GM12878 (cell line): ENCODE results near the gene EMC6. TPM values are rescaled to one million over a fixed set of nuclear protein-coding genes. Genes with fewer than 3 reads are reported as not detected.

Experiments
- ATAC-seq: fragments of 200-7000 bp; cut with Tn5 transposase; 3 replicates; pipeline ENCODE4 v1.9.1; 2020; ENCODE audit warnings: mild to moderate bottlenecking, moderate library complexity
- BruUV-seq: library from RNA; stranded (reverse); fragments of 400-500 nt; replicated peaks from 2 replicates; lab custom pipeline; 2021; lab: Mats Ljungman, UMichigan
- CTCF ChIA-PET: fragments of 300-600 bp; sonication (Branson Sonifier 250); formaldehyde crosslinking; extraction: SDS; loops from one replicate; lab custom pipeline; 2021; ENCODE audit warnings: inconsistent platforms; lab: Yijun Ruan, JAX
- POLR2A ChIA-PET: fragments of 350-600 bp; formaldehyde crosslinking; extraction: SDS; loops from one replicate; lab custom pipeline; 2021; ENCODE audit warnings: inconsistent platforms; lab: Charles Lee
- RAD21 ChIA-PET: fragments of 300-600 bp; sonication (Branson Sonifier 250); formaldehyde crosslinking; loops from one replicate; lab custom pipeline; 2023; ENCODE audit warnings: antibody characterized with exemption; ENCODE audit not compliant: unreplicated experiment; lab: Charles Lee
- SMC1A ChIA-PET: fragments of 300-600 bp; sonication (Branson Sonifier 250); formaldehyde crosslinking; loops from one replicate; lab custom pipeline; 2023; ENCODE audit not compliant: unreplicated experiment, uncharacterized antibody; lab: Charles Lee
- DNase-seq: peaks from one replicate; pipeline ENCODE4 v3.0.0-alpha.2; 2011; ENCODE audit warnings: low read depth, low spot score
- FAIRE-seq: peaks from 3 replicates; lab custom pipeline; 2011; peaks lifted over from hg19 to GRCh38; lab: Jason Lieb, UNC
- H2AFZ ChIP-seq: 2 replicates; pipeline ENCODE4 v1.6.0; 2011; ENCODE audit warnings: low read depth, low read length, control low read depth; ENCODE audit not compliant: control insufficient read depth
- H3K27ac ChIP-seq: 2 replicates; pipeline ENCODE4 v1.5.1; 2011; ENCODE audit warnings: control low read depth; ENCODE audit not compliant: control insufficient read depth, insufficient read depth
- H3K27me3 ChIP-seq, 2 experiments: replicated peaks in 1 of 2; 2 replicates each; pipeline versions ENCODE4 v1.6.0 to v1.6.1; 2011; ENCODE audit warnings: low read length in 1 of 2; ENCODE audit not compliant: control insufficient read depth in 2 of 2, insufficient read depth in 2 of 2
- H3K36me3 ChIP-seq, 2 experiments: 2 replicates each; pipeline ENCODE4 v1.5.1; 2011; ENCODE audit warnings: low read length in 1 of 2; ENCODE audit not compliant: control insufficient read depth in 2 of 2, insufficient read depth in 2 of 2
- H3K4me1 ChIP-seq: 2 replicates; pipeline ENCODE4 v1.6.1; 2011; ENCODE audit warnings: mild to moderate bottlenecking, low read length, moderate library complexity, mixed read lengths; ENCODE audit not compliant: control insufficient read depth, insufficient read depth
- H3K4me2 ChIP-seq: 2 replicates; pipeline ENCODE4 v1.6.0; 2011; ENCODE audit warnings: control low read depth; ENCODE audit not compliant: control insufficient read depth, insufficient read depth
- H3K4me3 ChIP-seq: fragments of 200-600 bp; sonication (generic); 2 replicates; pipeline ENCODE4 v1.5.1; 2016
- H3K79me2 ChIP-seq: 2 replicates; pipeline ENCODE4 v1.6.0; 2011; ENCODE audit warnings: low read length; ENCODE audit not compliant: control insufficient read depth, insufficient read depth
- H3K9ac ChIP-seq: 2 replicates; pipeline ENCODE4 v1.8.0; 2011; ENCODE audit warnings: low read length, control low read depth, mixed read lengths; ENCODE audit not compliant: control insufficient read depth, insufficient read depth
- H3K9me3 ChIP-seq: replicated peaks from 3 replicates; pipeline ENCODE4 v1.5.1; 2011; ENCODE audit warnings: mild to moderate bottlenecking, low read length; ENCODE audit not compliant: control insufficient read depth, insufficient read depth
- H4K20me1 ChIP-seq: 2 replicates; pipeline ENCODE4 v1.6.0; 2011; ENCODE audit not compliant: control insufficient read depth, insufficient read depth
- ASH2L ChIP-seq: fragments of 300-600, 200-600 bp; sonication (generic); IDR thresholded peaks from 2 replicates; pipeline ENCODE4 v1.6.1; 2017; ENCODE audit warnings: low read depth, mild to moderate bottlenecking, borderline replicate concordance
- CHD4 ChIP-seq: fragments of 200-600 bp; sonication (generic); IDR thresholded peaks from 2 replicates; pipeline ENCODE4 v1.6.1; 2016; ENCODE audit warnings: mild to moderate bottlenecking
- DPF2 ChIP-seq: fragments of 450-650 bp; IDR thresholded peaks from 2 replicates; pipeline ENCODE4 v1.6.1; 2017; ENCODE audit warnings: mild to moderate bottlenecking
- MYC ChIP-seq: IDR thresholded peaks from 2 replicates; pipeline ENCODE4 v1.6.1; 2011; ENCODE audit warnings: mild to moderate bottlenecking, low read length, moderate library complexity, inconsistent platforms; ENCODE audit not compliant: insufficient read depth, insufficient replicate concordance, insufficient read length, severe bottlenecking
- RBBP5 ChIP-seq: fragments of 200-600 bp; sonication (generic); conservative IDR thresholded peaks from 2 replicates; pipeline ENCODE4 v1.6.1; 2016
- SMARCA5 ChIP-seq: fragments of 450-650 bp; IDR thresholded peaks from 2 replicates; pipeline ENCODE4 v1.6.1; 2017; ENCODE audit warnings: mild to moderate bottlenecking
- YY1 ChIP-seq: IDR thresholded peaks from 2 replicates; pipeline ENCODE4 v1.6.1; 2011; ENCODE audit warnings: low read depth, mild to moderate bottlenecking, low read length
- WGBS: methylation state at CpG from one replicate; pipeline ENCODE4 v1.1.6; 2016; ENCODE audit warnings: low lambda C conversion rate; ENCODE audit not compliant: insufficient replicate concordance, insufficient coverage; ENCODE audit errors: missing lambda C conversion rate; 5-methylcytosine and 5-hydroxymethylcytosine counted together
- in situ Hi-C: fragments of 300-500 bp; cut with MboI; formaldehyde crosslinking; loops from 9 replicates; pipeline ENCODE4 v1.14.3; 2018; ENCODE audit warnings: mixed read lengths
- intact Hi-C: fragments of 100-400 bp; cut with micrococcal nuclease; formaldehyde crosslinking; loops from one replicate; pipeline ENCODE4 v1.14.2; 2022; ENCODE audit not compliant: unreplicated experiment
- polyA plus RNA-seq, 11 experiments: library from polyadenylated mRNA; depleted of rRNA in 4 of 11; unstranded in 6 of 11; stranded (reverse) in 5 of 11; fragments of >200 nt; fragmentation: Nextera tagmentation in 4 of 11; fragmentation: Illumina TruSeq in 1 of 11; extraction: Ambion mirVana in 4 of 11; extraction: Trizol in 1 of 11; gene quantifications; 1 replicate in 1 of 11; 2 replicates in 10 of 11; pipeline versions ENCODE4 v1.2.1 to v1.2.3, GENCODE V29; 2011 to 2016; ENCODE audit warnings: inconsistent platforms in 2 of 11, missing spikeins in 2 of 11, low read depth in 1 of 11
- total RNA-seq, 4 experiments: library from RNA; depleted of rRNA in 3 of 4; stranded (reverse); fragments of >200 nt in 3 of 4; fragmentation: Illumina TruSeq in 1 of 4; extraction: Trizol in 1 of 4; gene quantifications; 2 replicates each; pipeline versions ENCODE4 v1.2.1 to v1.2.3, GENCODE V29; 2013 to 2021
- TF ChIP-seq, protein P1 (sequence below): fragments of 450-650 bp; IDR thresholded peaks from 2 replicates; pipeline ENCODE4 v1.6.1; 2016; ENCODE audit warnings: mild to moderate bottlenecking
- TF ChIP-seq, protein P2 (sequence below): fragments of 450-650 bp; IDR thresholded peaks from 2 replicates; pipeline ENCODE4 v1.6.1; 2014; ENCODE audit warnings: mild to moderate bottlenecking
- TF ChIP-seq, protein P3 (sequence below): IDR thresholded peaks from 2 replicates; pipeline ENCODE4 v1.6.1; 2012; ENCODE audit warnings: low read depth, low read length, improper control_type of control experiment
- TF ChIP-seq, protein P4 (sequence below): IDR thresholded peaks from 2 replicates; pipeline ENCODE4 v1.6.1; 2011; ENCODE audit warnings: borderline replicate concordance, low read depth, mild to moderate bottlenecking, moderate library complexity, mixed read lengths, low read length; ENCODE audit not compliant: insufficient read depth; ENCODE audit errors: extremely low read length

EMC6 gene
- total and polyA plus RNA-seq, 10 of the 15 experiments (the other 5 are each of a cell fraction or from before 2014, with no cell fraction given): 5.1 to 172 (median 35.9) TPM

DNA sequence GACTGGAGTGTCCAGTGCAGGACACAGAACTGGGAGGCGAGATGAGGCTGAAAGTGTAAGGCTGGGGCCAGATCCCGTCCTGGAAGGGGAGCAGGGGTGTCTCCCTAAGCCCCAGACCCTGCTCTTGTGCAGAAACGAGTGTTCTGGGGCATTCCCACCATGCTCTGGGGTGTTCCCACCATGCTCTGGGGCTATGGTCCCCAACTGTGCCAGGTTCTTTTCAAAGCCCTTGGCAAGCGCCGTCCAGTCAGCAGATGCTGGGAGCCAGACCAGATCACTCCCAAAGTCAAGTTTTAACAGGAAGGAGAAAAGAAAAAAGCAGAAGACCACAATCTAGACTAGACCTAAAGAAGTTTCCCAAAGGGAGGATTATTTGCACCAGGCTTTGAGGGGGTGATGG lies 2.8 kb upstream of the EMC6 start:
- ChIA-PET CTCF (no interaction called here), SMC1A (no interaction called here), POLR2A (interaction anchor here (2.1 kb wide), 1 partner anchor 30 kb away, joined by 11 read pairs; the partner anchor contains the start of genes CTNS and SHPK), RAD21 (no interaction called here)
- Histone ChIP-seq H2AFZ (no peak overlapping the region), H3K4me1 (peaks cover 8% of the 10 kb centered on the region), H3K4me2 (no peak overlapping the region), H4K20me1 (no peaks in the 10 kb centered on the region), H3K9ac (no peak overlapping the region), H3K36me3 (no peaks in the 10 kb centered on the region), H3K27me3 (no peaks in the 10 kb centered on the region), H3K4me3 (no peak overlapping the region), H3K9me3 (no peaks in the 10 kb centered on the region), H3K27ac (no peak overlapping the region), H3K79me2 (peaks cover 20% of the 10 kb centered on the region)
- no peak for DNase-seq
- no peak for FAIRE-seq
- in situ Hi-C loops: no loop called here
- 48% methylated on average over 5 of the region's 5 CpGs for WGBS
- BruUV-seq: TSS peak; percentile 37
- TF ChIP-seq YY1: no peak
- TF ChIP-seq DPF2: no peak
- TF ChIP-seq ASH2L: no peak
- TF ChIP-seq, protein P1, sequence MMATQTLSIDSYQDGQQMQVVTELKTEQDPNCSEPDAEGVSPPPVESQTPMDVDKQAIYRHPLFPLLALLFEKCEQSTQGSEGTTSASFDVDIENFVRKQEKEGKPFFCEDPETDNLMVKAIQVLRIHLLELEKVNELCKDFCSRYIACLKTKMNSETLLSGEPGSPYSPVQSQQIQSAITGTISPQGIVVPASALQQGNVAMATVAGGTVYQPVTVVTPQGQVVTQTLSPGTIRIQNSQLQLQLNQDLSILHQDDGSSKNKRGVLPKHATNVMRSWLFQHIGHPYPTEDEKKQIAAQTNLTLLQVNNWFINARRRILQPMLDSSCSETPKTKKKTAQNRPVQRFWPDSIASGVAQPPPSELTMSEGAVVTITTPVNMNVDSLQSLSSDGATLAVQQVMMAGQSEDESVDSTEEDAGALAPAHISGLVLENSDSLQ: no peak
- TF ChIP-seq, protein P2, sequence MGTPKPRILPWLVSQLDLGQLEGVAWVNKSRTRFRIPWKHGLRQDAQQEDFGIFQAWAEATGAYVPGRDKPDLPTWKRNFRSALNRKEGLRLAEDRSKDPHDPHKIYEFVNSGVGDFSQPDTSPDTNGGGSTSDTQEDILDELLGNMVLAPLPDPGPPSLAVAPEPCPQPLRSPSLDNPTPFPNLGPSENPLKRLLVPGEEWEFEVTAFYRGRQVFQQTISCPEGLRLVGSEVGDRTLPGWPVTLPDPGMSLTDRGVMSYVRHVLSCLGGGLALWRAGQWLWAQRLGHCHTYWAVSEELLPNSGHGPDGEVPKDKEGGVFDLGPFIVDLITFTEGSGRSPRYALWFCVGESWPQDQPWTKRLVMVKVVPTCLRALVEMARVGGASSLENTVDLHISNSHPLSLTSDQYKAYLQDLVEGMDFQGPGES: no peak
- TF ChIP-seq MYC: no peak
- TF ChIP-seq, protein P3, sequence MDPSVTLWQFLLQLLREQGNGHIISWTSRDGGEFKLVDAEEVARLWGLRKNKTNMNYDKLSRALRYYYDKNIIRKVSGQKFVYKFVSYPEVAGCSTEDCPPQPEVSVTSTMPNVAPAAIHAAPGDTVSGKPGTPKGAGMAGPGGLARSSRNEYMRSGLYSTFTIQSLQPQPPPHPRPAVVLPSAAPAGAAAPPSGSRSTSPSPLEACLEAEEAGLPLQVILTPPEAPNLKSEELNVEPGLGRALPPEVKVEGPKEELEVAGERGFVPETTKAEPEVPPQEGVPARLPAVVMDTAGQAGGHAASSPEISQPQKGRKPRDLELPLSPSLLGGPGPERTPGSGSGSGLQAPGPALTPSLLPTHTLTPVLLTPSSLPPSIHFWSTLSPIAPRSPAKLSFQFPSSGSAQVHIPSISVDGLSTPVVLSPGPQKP: no peak
- no peak for TF ChIP-seq CHD4
- TF ChIP-seq, protein P4, sequence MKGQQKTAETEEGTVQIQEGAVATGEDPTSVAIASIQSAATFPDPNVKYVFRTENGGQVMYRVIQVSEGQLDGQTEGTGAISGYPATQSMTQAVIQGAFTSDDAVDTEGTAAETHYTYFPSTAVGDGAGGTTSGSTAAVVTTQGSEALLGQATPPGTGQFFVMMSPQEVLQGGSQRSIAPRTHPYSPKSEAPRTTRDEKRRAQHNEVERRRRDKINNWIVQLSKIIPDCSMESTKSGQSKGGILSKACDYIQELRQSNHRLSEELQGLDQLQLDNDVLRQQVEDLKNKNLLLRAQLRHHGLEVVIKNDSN: no peak
- no peak for TF ChIP-seq SMARCA5
- no peak for TF ChIP-seq RBBP5
- intact Hi-C loops: loop anchor here (10.0 kb wide), 1 partner anchor 111 kb away; the partner anchor contains the start of gene TRPV3
- ATAC-seq: no peak
